ENCODE data around the gene COL21A1. TPM values are rescaled to one million over a fixed set of nuclear protein-coding genes. Genes with fewer than 3 reads are reported as not detected.
"Not testable (repeated sequence)": the region's sequence is repeated elsewhere in the genome, so short reads cannot be mapped to it uniquely, and the experiment has no call there.

The COL21A1 gene
- 1 to 10 TPM in 1 of 2 donors, under 1 TPM in 1; 0.55 to 2.8 TPM for total RNA-seq
- long read RNA-seq: 0 reads

GRCh38 chr6:56246881-56247653, at the start of gene COL21A1:
COL21A1 (minus strand) TSS chr6:56247580; CDS start chr6:56182618, 64,962 bp downstream.
- peak; percentile 30 to 34 for DNase-seq
- intact Hi-C loops (cut with DNase I, micrococcal nuclease): no loop called here
- ATAC-seq: peak; percentile 65

DNA sequence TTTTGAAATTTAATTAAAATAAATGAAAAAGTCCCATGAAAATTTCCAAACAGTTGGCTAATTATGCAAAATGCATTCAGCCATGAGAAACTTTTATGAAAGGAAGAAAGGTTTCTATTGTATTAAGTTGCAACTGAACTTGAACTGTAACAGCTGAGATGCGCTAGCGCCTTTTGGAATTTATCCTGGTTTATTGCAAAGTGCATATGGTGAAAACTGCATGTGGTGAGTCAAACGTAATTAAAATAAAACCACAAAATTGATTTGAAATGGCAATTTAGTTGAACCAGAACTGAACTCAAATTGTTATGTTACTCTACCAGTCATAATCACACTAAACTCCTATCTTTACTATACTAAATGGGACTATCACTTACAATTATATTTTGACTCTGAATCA, 46.4 kb upstream of the COL21A1 start:
- ATAC-seq (no peak), DNase-seq (no peak)
- intact Hi-C loops (cut with DNase I, micrococcal nuclease): loop anchor here in 1 of 2 donors (2.0 to 5.0 kb wide), 2 partner anchors 309 to 846 kb away; no protein-coding TSS in a partner anchor

DNA sequence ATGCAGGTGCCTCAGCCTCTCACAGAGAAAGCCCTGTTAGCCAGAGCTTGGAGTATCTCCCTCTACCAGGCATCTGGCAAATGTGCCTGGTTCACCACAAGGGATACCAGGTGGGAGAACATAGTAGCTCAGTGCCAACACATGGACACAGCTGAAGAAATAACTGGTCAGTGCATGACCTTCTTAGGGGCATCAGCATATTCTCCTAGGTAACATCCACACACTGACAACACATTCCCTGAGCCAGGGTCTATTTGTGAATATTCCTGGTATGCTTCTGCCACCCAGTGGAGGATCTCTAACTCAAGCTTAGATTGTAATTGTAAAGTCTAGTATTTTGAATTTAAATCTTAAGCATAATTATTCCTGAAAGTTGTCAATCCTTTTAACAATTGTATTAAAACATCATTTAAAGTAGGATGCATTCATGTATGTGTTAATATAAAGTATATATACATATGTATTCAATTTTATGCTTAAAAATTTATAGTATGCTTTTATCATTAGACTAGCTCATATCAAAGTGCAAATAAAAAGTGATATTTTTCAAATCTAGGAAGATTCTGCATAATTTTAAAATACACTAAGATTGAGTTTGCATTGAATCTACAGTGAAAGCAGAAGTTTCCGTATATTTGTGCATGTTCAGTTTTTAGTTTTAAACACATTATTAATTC, 45.3 kb upstream of the COL21A1 start:
- peak in 1 of 2 donors; percentile 9 for DNase-seq
- intact Hi-C loops (cut with DNase I, micrococcal nuclease): loop anchor here in 1 of 2 donors (5.0 kb wide), 1 partner anchor 845 kb away; no protein-coding TSS in a partner anchor

GRCh38 chr6:56291302-56291917, 44.0 kb upstream of the COL21A1 start:
- ATAC-seq (no peak), DNase-seq (no peak)
- intact Hi-C loops (cut with DNase I, micrococcal nuclease): loop anchor here in 1 of 2 donors (5.0 kb wide), 1 partner anchor 844 kb away; no protein-coding TSS in a partner anchor

More for the DNA sequence above, 45.3 kb upstream of the COL21A1 start:
- peak; percentile 78 for ATAC-seq

GRCh38 chr6:56289721-56290120, 42.3 kb upstream of the COL21A1 start:
- DNase-seq (no peak), ATAC-seq (no peak)
- intact Hi-C loops (cut with DNase I, micrococcal nuclease): loop anchor here in 1 of 2 donors (5.0 kb wide), 1 partner anchor 842 kb away; no protein-coding TSS in a partner anchor

DNA sequence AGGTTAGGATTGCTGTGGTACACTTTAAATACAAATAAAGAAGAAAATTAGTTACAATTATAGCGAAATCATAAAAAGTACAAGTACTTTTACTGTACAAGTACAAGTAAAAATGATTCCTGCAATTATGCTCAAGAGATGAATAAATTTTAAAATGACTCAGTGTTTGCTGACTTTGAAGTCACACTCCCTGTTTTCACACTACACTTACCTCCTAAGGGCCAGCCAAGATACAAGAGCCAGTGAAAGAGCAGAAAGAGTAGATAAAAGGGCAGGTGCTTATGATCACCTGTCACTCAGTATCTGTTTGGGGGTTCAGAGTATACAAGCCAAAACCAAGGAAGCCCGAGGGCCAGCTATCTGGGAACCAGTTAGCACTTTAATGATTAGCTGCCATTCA, 41.0 kb upstream of the COL21A1 start:
- no peak for ATAC-seq
- intact Hi-C loops (cut with DNase I, micrococcal nuclease): no loop called here
- DNase-seq: no peak

DNA sequence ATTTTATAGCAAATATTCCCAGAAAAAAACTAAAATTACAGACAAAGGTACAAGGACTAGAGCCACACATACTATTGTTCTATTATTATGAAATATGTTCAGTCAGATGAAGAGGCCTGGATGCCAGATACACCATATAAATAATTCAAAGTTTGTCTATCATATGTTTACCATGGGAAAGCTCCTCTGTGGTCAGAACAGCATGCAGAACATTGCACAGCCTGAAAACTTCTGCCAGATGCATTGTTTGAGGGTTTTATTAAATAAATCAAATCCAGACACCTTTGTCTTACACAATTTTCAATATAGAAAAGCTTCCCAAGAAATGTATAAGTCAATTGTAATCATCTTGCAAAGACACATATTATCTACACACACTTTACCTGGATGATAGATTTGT, 35.0 kb upstream of the COL21A1 start:
- intact Hi-C loops (cut with DNase I, micrococcal nuclease): no loop called here
- no peak for DNase-seq
- ATAC-seq: no peak

- ATAC-seq (no peak), DNase-seq (no peak)
- intact Hi-C loops (cut with DNase I, micrococcal nuclease): no loop called here
Measured at GRCh38 chr6:56280126-56280525, 32.7 kb upstream of the COL21A1 start.

- ATAC-seq: peak; percentile 99
- intact Hi-C loops (cut with DNase I, micrococcal nuclease): no loop called here
- DNase-seq: no peak
Measured at GRCh38 chr6:56279331-56280080, 32.1 kb upstream of the COL21A1 start.

GRCh38 chr6:56278171-56278591, 30.8 kb upstream of the COL21A1 start:
- no peak for ATAC-seq
- intact Hi-C loops (cut with DNase I, micrococcal nuclease): no loop called here
- no peak for DNase-seq

DNA sequence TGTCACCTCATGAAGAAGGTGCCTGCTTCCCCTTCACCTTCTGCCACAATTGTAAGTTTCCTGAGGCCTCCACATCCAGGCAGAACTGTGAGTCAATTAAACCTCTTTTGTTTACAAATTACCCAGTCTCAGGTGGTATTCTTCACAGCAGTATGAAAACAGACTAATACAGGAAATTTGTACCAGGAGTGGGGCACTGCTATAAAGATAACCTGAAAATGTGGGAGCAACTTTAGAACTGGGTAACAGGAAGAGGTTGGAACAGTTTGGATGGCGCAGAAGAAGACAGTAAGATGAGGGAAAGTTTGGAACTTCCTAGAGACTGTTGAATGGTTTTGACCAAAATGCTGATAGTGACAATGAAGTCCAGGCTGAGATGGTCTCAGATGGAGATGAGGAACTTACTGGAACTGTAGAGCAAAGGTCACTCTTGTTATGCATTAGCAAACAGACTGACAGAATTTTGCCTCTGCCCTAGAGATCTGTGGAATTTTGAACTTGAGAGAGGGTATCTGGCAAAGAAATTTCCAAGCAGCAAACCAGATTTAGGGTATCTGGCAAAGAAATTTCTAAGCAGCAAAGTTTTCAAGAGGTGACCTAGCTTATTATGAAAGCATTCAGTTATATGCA, 23.5 kb upstream of the COL21A1 start:
- DNase-seq: no peak
- no peak for ATAC-seq
- intact Hi-C loops (cut with DNase I, micrococcal nuclease): no loop called here

DNA sequence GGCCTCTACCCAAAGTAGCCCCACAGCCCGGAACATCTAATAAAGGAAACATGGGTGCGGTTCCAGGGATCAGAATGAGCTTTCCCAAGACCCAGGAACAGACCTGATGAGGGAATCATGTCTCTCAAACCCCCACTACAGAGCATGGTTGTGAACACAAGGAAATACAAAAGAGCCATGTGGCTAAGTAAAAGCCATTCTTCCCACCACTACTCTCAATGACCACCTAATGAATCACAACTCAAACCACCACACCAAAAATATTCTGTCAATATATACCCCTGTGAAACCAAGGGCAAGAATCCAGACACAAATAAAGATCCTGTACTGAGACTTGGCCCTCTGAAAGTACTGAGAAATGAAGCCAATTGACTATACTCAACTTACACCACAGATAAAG, 20.9 kb upstream of the COL21A1 start:
- ATAC-seq (no peak), DNase-seq (no peak)
- intact Hi-C loops (cut with DNase I, micrococcal nuclease): no loop called here

GRCh38 chr6:56266011-56266410, 18.6 kb upstream of the COL21A1 start:
- DNase-seq (no peak), ATAC-seq (no peak)
- intact Hi-C loops (cut with DNase I, micrococcal nuclease): no loop called here

DNA sequence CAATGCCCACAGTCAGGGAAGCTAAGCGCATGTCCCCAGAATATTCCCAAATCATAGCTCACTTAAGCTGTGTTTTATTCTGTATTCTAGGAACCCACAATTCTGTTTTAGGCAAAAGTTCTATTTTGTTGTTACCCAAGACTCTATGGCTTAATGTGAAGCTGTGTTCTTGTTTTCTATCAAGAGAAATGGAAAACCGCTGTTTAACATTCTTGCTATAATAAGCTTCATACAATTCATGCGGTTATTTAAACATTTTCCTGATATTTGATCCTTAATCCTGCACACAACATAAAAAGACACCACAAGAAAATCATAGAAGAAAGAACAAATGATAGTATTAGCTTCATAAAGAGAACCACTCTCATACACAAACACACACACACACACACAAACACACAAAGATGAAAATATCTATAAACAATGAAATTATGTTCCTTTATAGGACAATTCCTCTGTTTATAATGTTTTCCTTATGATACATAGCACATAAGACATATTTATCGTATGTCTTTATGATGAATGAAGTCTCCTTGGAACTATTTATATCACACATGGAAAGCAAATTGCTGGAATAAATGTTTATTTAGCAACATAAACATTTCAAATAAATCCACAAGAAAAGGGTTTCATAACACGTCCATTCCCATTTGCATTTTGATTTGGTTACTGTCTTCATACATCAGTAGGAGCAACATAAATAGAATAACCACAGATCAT, 16.4 kb upstream of the COL21A1 start:
- DNase-seq (no peak), ATAC-seq (no peak)
- intact Hi-C loops (cut with DNase I, micrococcal nuclease): no loop called here

- ATAC-seq; DNase-seq; intact Hi-C loops (cut with DNase I, micrococcal nuclease): not testable (repeated sequence)
Measured at GRCh38 chr6:56260593-56260992, 13.2 kb upstream of the COL21A1 start.

DNA sequence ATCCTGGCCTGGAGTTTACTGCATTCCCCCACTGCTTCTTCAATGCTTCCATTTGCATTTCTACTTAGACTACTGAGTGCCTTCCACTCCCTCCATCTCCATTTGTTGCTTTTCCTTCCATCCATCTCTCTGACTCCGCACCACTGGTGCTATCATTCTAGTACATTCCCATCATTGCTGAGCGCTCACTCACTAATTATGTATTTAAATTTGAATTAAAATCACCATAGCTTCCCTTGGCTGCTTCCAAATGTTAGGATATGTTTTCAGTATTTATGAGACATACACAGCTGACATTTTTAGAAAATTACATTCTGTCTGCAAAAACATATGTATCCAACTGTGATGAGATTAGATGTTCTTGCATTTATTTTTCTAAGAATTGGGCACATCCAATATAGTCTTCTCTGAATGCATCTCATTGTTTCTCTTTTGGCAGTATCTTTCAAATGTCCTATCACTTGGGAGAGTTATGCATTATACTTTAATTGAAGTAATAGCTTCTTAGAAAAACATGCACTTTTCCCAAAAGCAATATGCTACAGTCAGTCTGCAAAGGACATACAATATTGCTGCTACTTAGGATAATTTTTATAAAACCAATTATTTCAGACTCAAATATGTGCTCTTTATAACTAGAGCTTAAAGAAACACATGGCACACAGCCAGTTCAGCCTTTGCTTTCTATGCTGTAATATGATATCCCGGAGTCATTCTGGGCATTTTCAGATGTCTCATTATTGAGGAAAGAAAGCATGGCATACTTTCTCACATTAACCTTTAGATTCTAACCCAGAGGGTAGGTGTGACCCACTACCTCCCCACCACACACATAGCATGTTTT, 12.1 kb upstream of the COL21A1 start:
- intact Hi-C loops (cut with DNase I, micrococcal nuclease): no loop called here
- no peak for ATAC-seq
- DNase-seq: no peak

DNA sequence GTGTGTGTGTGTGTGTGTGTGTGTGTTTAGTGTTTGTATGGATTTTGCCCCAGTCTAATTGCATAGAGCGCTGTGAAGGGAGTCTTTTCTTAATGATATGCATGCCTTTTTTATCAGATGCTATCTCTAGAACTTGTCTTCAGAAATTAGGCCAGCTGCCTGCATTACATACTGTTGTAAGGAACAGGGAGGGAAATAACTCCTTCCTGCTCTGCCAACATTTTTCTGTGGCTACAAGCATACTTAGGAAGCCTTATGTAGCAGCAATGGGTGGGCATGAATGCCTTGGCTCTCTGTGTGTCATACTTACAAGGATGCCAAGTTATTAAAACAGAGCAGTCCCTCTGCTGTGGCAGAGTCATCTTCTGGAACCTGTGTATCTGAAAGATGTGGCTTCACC, 8.0 kb upstream of the COL21A1 start:
- intact Hi-C loops (cut with DNase I, micrococcal nuclease): no loop called here
- ATAC-seq (no peak), DNase-seq (no peak)
